Ovary (tissue), 9 donors: Measurements from ENCODE around the gene SLC37A1. TPM values are rescaled to one million over a fixed set of nuclear protein-coding genes. Genes with fewer than 3 reads are reported as not detected.

Source experiments
- DNase-seq, 5 donors: peaks; one replicate each; pipeline ENCODE4 v3.0.0-alpha.2; 2019 to 2020
- H3K27ac ChIP-seq, 2 donors: fragments of 200-600 bp; one replicate each; pipeline versions ENCODE4 v1.5.1 to v1.8.0; 2019 to 2022
- H3K27me3 ChIP-seq: fragments of 200-600 bp; one replicate; pipeline ENCODE4 v1.8.0; 2022
- H3K36me3 ChIP-seq: fragments of 200-600 bp; sonication (generic); one replicate; pipeline ENCODE4 v1.5.1; 2019
- H3K4me1 ChIP-seq: one replicate; pipeline ENCODE4 v1.8.1; 2013; ENCODE audit warnings: mild to moderate bottlenecking, moderate library complexity; ENCODE audit not compliant: insufficient read depth
- H3K4me3 ChIP-seq: fragments of 200-600 bp; sonication (generic); one replicate; pipeline ENCODE4 v1.5.1; 2017
- H3K9me3 ChIP-seq, 2 donors: fragments of 200-600 bp in 1 of 2; sonication (generic) in 1 of 2; one replicate each; pipeline versions ENCODE4 v1.5.1 to v1.8.1; 2013 to 2019; ENCODE audit warnings: mild to moderate bottlenecking in 1 of 2, moderate library complexity in 1 of 2
- EP300 ChIP-seq: sonication (generic); formaldehyde crosslinking; IDR thresholded peaks from one replicate; pipeline ENCODE4 v1.6.1; 2017; ENCODE audit warnings: antibody characterized with exemption
- POLR2A ChIP-seq: fragments of 450-650 bp; IDR thresholded peaks from one replicate; pipeline ENCODE4 v1.6.1; 2017; ENCODE audit warnings: antibody characterized with exemption, mild to moderate bottlenecking, moderate library complexity
- WGBS, 3 donors: extraction: QIAGEN DNeasy Blood & Tissue Kit in 1 of 3; methylation state at CpG; one replicate each; pipeline versions ENCODE4 v1.1.5 to v1.1.7; 2013 to 2017; 5-methylcytosine and 5-hydroxymethylcytosine counted together
- intact Hi-C, 4 donors: fragments of 100-400 bp; cut with DNase I; formaldehyde crosslinking; loops; one replicate each; pipeline versions ENCODE4 v1.11.0 to v1.15.1; 2022 to 2023
- polyA plus RNA-seq, 2 donors: library from polyadenylated mRNA; stranded (reverse); fragments of 200-250 nt in 1 of 2; fragments of 350-450 nt in 1 of 2; fragmentation: Illumina TruSeq in 1 of 2; extraction: RNeasy Lipid Tissue Mini Kit (QIAGEN cat#74804) in 1 of 2; gene quantifications; one replicate each; pipeline ENCODE4 v1.2.3, GENCODE V29; 2013 to 2014
- total RNA-seq, 7 donors: library from RNA; depleted of rRNA in 2 of 7; stranded (reverse); fragments of >200 nt in 2 of 7; fragmentation: NEBNext Ultra II Directional in 3 of 7; extraction: Animal tissue kit (Norgen Biotek cat#: 25700) in 3 of 7; gene quantifications; one replicate each; pipeline versions ENCODE4 v1.1.0 to v1.2.4, GENCODE V29; 2016 to 2023
- TF ChIP-seq, protein P1 (sequence below), 3 donors: fragments of 450-650 bp in 2 of 3; fragments of 200-600 bp in 1 of 3; IDR thresholded peaks; one replicate each; pipeline versions ENCODE4 v1.5.1 to v1.8.0; 2016 to 2022; ENCODE audit warnings: antibody characterized with exemption in 3 of 3, mild to moderate bottlenecking in 1 of 3
- donor health status: DM: no; HTN: no; CAD: no; lungs with moderate emphysema.
- donor health status: DM: no; HTN: no; CAD: no.
- donor health status: Bipolar disorder and iron deficiency.
- donor health status: DM: yes; HTN: yes; CAD: no.
- donor health status: DM: no; HTN: no; CAD: no.
- donor health status: DM: yes; HTN: yes; CAD: no.

SLC37A1 gene
- total and polyA plus RNA-seq, 9 donors: 5.1 to 10.0 (median 7.4) TPM

DNA sequence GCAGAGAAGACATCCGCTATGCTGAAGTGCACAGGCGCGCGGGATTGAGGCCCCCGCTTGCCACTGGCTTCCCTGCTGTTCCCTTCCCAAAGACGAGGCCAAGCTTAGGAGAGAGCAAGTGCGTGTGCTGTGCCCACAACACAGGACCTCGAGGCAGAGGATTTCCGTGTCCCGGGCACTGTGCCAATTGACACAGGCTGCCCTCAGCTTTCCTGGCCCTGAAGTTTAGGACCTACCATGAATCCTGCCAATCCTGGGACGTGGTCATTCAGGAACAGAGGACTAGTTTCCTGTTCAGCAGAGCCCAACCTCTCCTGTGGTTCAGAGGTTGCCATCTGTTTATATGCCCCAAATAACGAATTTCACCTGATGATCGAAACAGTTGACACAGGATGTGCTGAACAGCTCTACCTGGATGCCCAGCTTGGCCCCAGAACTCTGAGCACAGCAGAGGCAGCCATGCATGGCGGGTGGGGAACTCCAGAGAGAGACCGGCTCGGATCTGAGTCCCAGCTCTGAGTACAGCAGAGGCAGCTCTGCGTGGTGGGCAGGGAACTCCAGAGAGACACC, 22.0 kb downstream of the SLC37A1 start:
- intact Hi-C loops: no loop called here
- no peak overlapping the region for H3K4me3 ChIP-seq
- no peaks in the 10 kb centered on the region for H3K4me1 ChIP-seq
- DNase-seq: no peak
- H3K36me3 ChIP-seq: no peaks in the 10 kb centered on the region
- H3K27ac ChIP-seq: no peak overlapping the region
- WGBS, 3 donors: 82 to 86% (median 83%) methylated on average over 17 of the region's 17 CpGs
- no peaks in the 10 kb centered on the region for H3K9me3 ChIP-seq
- no peaks in the 10 kb centered on the region for H3K27me3 ChIP-seq
- TF ChIP-seq POLR2A (no peak), EP300 (no peak)
- TF ChIP-seq, protein P1, sequence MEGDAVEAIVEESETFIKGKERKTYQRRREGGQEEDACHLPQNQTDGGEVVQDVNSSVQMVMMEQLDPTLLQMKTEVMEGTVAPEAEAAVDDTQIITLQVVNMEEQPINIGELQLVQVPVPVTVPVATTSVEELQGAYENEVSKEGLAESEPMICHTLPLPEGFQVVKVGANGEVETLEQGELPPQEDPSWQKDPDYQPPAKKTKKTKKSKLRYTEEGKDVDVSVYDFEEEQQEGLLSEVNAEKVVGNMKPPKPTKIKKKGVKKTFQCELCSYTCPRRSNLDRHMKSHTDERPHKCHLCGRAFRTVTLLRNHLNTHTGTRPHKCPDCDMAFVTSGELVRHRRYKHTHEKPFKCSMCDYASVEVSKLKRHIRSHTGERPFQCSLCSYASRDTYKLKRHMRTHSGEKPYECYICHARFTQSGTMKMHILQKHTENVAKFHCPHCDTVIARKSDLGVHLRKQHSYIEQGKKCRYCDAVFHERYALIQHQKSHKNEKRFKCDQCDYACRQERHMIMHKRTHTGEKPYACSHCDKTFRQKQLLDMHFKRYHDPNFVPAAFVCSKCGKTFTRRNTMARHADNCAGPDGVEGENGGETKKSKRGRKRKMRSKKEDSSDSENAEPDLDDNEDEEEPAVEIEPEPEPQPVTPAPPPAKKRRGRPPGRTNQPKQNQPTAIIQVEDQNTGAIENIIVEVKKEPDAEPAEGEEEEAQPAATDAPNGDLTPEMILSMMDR (IDR thresholded peaks at IDR 0.05): no peak

DNA sequence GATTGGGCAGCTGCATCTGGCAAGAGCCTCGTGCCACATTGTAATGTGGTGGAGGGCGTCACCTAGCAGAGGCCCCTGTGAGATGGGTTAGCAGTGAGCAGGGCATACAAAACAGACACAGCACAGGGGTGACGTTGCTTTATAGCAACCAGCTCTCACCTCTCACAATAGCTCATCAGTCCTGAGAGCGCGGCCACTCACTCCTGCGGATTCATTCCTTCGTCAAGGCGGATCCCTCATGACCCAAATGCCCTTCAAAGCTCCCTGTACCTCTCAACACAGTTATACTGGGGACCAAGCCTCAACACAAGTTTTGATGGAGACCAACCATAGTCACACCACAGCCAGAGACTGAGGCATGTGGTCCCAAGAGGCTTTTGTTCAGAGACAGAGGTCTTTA, 22.9 kb downstream of the SLC37A1 start:
- 90 to 96% (median 90%) methylated on average over 8 of the region's 8 CpGs for whole genome bisulfite sequencing, 3 donors
- H3K27ac ChIP-seq: no peak overlapping the region
- no peak for DNase-seq
- no peaks in the 10 kb centered on the region for H3K27me3 ChIP-seq
- TF ChIP-seq, protein P1 (IDR thresholded peaks at IDR 0.05): no peak
- TF ChIP-seq POLR2A: no peak
- TF ChIP-seq EP300: no peak
- no peak overlapping the region for H3K4me3 ChIP-seq
- intact Hi-C loops: no loop called here
- H3K9me3 ChIP-seq: no peaks in the 10 kb centered on the region
- H3K36me3 ChIP-seq: no peaks in the 10 kb centered on the region
- no peaks in the 10 kb centered on the region for H3K4me1 ChIP-seq

DNA sequence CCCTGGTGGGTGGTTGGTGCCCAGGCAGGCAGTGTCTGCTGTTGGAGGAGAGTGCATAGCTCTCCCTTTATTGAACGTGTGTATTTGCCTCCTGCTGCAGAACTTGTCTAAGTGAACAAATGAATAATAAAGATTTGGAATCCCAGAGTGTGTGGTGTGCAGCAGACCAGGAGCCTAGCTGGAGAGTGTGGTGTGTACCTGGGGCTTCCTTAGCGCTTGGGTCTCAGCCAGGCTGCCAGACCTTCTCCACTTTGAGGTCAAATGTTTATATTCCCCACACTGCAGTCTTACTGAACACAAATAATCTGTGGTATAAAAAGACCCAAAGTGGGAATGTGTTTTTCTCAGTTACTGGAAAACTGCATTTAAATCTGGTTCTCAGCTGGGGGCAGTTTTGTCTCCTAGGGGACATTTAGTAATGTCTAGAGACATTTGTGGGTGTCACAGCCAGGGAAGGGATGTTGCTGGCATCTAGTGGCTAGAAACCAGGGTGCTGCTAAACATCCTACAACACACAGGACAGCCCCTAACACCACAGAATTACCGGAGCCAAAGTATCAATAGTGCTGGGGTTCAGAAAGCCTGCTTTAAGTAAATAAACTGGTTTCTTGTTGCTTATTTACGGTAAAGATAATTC, 23.6 kb downstream of the SLC37A1 start:
- intact Hi-C loops: no loop called here
- no peak for DNase-seq
- H3K9me3 ChIP-seq: no peaks in the 10 kb centered on the region
- H3K4me1 ChIP-seq: no peaks in the 10 kb centered on the region
- WGBS, 3 donors: 47 to 71% (median 67%) methylated on average over 4 of the region's 4 CpGs
- H3K36me3 ChIP-seq: no peaks in the 10 kb centered on the region
- no peaks in the 10 kb centered on the region for H3K27me3 ChIP-seq
- no peak overlapping the region for H3K27ac ChIP-seq
- TF ChIP-seq, protein P1 (IDR thresholded peaks at IDR 0.05): no peak
- no peak for TF ChIP-seq EP300
- TF ChIP-seq POLR2A: no peak
- H3K4me3 ChIP-seq: no peak overlapping the region

DNA sequence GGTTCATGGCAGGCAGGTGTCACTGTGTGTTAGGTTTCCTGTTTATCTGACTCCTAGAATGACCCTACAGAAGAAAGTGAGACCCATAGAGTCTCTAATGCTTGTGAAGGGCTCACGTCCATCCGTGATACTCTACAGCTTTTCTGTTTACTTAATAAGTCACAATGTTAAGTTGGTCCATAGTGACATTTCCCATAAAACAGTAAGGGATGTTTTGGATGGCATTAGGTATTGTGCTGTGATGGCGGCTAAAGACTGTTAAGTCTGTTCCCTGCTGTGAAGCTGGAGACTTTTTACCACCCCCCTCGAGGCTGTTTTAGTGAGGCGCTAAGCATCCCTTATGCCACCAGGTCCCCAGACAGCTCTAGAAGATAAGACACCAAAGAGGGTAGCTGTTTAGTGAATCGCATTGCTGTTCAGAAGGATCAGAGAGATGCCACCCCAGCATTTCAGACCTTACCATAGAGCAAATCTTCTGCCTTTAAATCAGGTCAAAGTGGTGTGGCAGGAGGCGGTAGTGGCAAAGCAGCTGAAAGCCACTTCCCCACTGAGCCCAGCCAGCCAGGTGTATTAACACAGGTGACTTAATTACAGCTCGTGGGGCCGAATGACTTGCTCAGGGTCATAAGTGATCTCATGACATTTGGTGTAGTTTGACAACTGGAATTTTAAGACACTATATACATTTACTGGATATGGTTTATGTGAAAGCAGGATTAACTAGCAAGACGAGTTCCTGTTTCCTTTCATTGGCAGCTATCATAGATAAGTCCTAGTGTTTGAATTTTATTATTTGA, 25.0 kb downstream of the SLC37A1 start:
- Histone ChIP-seq H3K9me3 (no peaks in the 10 kb centered on the region), H3K4me1 (no peaks in the 10 kb centered on the region), H3K4me3 (no peak overlapping the region), H3K36me3 (no peaks in the 10 kb centered on the region), H3K27me3 (no peaks in the 10 kb centered on the region), H3K27ac (no peak overlapping the region)
- TF ChIP-seq, protein P1 (IDR thresholded peaks at IDR 0.05): no peak
- TF ChIP-seq EP300 (no peak), POLR2A (no peak)
- 80 to 84% (median 83%) methylated on average over 10 of the region's 10 CpGs for WGBS, 3 donors
- intact Hi-C loops: no loop called here
- no peak for DNase-seq
